ENCODE data around the gene HIF3A. TPM values are rescaled to one million over a fixed set of nuclear protein-coding genes. Genes with fewer than 3 reads are reported as not detected.
"Not testable (repeated sequence)": the region's sequence is repeated elsewhere in the genome, so short reads cannot be mapped to it uniquely, and the experiment has no call there.

HIF3A gene
- total RNA-seq: 219 TPM

DNA sequence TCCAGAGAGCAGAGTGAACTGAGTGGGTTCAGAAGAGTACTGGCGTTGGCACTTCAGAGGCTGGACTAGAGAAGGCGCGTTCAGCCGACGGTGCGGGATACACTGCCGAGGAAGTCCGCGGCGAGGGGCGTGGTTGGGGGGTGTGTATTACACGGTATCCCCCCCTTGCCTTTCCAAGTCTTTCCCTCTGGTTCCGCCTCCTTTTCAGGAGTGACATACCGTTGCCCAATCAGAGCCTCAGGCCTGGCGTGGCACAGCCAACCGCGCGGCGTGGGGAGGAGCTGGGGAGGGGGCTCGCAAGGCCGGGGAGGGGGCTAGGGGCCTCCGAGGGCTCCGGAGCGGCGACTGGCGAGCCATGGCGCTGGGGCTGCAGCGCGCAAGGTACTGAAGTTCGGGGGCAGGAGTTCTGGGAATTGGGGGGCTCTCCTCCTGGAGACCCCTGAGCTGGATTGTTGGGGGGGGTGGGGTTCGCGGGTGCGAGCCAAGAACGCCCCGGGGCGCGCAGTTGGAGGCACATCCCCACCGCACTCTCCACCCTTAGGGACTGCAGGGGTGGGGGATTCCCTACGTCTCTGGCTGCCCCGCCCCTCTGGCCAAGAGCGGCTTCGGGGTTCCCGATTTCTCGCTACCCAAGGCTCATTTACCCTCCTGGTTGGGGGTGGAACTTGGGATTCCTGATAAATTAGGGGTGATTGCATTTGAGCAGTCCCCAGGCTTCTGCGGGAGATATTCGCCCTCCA is at the start of gene HIF3A:
TSS of gene HIF3A (plus strand) at position 321 of the 740 bp plus-strand sequence. CDS start at position 356, 35 bp downstream.
- DNase-seq: peak; percentile 98

DNA sequence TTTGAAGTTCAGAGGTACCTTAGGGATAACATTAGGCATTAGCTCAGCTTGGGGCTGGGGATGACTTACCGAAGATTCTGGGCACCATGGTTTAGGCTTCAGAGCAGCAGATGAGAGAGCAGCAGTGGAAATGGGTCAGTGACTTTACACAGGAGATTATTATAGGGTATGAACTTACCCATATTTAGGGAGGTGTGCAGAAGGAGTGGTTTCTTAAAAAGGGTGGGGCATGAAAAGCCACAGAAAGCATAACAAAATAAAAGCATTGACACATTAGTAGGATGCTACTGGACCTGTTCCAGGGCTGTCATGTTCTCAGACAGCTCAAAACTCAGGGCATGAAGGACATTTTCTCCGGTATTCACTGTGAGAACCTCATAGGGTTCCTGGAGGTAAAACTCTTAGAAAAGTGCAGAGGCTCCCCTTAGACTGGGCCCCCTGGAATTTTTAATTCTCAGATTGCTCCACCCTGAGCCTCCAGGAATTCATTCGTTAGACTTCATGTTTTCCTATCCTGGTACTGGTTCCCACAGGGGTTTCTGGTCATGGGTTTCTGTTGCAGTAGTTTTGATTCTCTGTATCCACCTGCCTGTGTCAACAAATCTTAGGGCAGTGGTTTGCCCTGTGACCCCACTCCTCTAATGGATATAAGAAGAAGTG is 46.6 kb upstream of the HIF3A start:
- no peak for DNase-seq

- DNase-seq: no peak
Measured at GRCh38 chr19:46251416-46251815, 45.4 kb upstream of the HIF3A start.

DNA sequence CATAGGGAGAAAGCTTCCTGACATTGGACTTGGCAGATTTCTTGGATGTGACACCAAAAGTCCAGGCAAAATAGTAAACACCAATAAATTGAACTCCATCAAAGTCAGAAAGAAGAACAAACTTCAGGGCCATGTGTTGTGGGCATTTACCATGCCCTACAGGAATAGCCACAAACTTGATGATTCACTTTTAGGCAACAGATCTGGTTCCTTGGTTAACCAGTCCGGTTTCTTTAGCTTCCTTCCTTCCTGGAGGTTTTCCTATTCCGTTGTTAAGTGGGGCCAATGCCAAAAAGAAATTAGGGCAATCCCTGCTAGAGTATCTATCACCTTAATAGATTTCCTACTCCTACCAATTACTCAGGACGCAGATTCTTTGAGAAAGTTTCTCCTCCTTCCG is 42.1 kb upstream of the HIF3A start:
- no peak for DNase-seq

DNA sequence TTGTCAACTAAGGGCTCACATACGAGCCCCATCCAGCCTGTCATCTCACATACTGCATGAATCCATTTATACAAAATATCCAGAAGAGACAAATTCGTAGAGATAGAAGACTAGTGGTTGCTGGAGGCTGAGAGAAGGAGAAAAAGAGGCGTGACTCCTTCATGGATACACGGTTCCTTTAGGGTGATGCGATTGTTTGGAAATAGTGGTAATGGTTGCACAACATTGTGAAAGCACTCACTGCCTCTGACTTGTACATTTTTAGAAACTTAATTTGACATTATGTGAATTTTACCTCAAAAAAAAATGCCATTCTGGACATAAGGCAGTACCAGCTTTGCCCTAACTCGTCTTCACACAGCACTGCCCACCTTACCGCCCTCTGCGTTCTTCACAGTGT is 40.0 kb upstream of the HIF3A start:
- DNase-seq: no peak

DNA sequence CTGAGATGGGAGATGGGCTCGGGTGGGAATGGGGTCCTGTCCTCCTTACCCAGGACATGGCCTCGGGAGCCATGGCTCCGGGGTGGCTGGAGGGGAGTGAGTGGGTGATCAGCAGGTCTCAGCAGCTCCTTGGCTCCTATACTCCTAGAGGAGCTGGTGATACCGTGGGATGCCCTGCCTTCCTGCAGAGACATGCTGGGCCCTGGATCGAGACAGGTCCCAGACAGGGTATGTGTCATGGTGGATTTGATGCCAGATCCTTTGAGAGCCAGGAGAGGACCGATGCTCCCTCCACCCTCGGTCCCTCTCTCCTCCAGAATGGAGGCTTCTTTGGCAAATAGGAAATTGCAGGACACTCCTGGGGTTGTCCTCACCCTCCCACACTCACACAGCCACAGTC is 35.3 kb upstream of the HIF3A start:
- not testable (repeated sequence) for DNase-seq

- DNase-seq: not testable (repeated sequence)
Measured at GRCh38 chr19:46262684-46263296, 34.1 kb upstream of the HIF3A start.

GRCh38 chr19:46264801-46265200 is 32.0 kb upstream of the HIF3A start:
- not testable (repeated sequence) for DNase-seq

DNA sequence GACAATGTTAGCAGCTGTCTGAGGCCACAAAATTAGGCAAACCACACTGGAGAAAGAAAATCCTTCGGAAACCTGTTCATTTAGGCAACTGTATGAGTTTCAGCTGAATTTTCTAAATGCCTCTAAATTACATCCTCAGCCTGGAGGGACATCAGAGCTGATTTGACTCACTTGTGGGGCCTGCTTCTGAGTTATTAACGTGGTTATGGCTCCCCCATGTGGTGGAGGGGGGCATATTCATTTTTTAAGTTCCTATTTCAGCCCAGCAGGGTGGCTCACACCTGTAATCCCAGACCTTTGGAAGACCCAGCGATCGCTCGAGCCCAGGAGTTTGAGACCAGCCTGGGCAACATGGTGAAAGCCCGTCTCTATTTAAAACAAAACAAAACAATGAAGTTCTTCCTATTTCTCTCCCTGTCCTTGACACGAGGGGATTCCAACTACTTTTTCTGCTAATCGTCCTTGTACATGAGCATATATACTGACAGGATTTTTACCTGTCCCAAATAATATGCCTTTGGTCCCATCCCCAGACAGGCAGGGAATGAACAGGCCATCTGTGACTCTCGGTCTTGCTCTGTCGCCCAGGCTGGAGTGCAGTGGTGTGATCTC is 31.5 kb upstream of the HIF3A start:
- peak; percentile 92 for DNase-seq

GRCh38 chr19:46269101-46269500 is 27.7 kb upstream of the HIF3A start:
- no peak for DNase-seq

DNA sequence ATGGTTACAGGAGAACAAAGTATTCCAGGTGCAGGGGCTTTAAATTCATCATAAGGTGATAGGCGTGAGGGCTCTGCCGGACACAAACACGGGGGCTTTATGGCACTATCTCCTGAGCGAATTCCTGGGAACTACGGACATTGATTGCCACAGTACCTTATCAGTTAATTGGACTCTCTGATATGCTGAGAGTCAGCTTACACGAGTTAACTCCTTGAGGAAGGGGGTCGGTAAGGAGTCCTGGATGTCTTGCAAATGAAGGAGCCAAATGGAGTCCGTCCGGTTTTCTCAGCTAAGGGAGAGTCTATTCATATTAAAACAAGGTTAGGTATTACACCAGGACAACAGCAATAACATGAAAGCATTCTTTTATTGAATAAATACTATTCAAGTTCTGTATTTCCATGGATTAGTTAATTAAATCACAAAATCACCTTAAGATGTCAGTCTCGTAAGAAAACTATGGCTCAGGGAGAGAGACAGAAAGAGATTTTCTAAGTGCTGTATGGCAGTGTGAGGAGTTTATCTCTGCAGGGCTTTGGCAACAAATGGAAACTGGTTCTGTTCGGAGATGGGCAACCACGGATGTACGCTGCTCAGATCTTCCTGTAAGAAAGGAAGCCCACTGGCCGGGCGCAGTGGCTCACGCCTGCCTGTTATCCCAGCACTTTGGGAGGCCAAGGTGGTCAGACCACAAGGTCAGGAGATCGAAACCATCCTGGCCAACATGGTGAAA is 26.2 kb upstream of the HIF3A start:
- DNase-seq: no peak

DNA sequence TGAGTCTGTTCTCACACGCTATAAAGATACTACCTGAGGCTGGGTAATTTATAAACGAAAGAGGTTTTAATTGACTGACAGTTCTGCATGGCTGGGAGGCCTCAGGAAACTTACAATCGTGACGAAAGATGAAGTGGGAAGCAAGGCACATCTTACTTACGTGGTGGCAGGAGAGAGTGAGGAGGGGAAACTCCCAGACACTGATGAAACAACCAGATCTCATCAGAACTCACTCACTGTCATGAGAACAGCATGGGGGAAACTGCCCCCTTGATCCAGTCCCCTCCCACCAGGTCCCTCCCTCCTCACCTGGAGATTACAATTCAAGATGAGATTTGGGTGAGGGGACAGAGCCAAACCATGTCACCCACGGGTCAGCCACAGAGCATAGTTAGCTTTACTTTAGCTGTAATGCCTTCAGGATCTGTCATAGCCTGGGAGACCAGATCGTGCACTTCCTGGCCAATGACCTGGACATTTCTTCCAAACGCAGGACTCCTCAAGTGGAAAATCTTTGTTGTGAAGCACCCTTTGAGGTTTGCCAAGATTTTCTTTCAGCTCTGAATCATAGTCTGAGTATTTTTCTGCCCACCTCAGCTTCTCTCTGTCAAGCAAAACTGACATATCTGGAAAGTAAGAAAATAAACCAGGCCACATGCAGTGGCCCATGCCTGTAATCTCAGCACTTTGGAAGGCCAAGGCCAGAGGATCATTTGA is 25.2 kb upstream of the HIF3A start:
- no peak for DNase-seq

- DNase-seq: not testable (repeated sequence)
Measured at GRCh38 chr19:46273931-46274330, 22.9 kb upstream of the HIF3A start.

- no peak for DNase-seq
Measured at GRCh38 chr19:46279177-46279576, 17.7 kb upstream of the HIF3A start.

DNA sequence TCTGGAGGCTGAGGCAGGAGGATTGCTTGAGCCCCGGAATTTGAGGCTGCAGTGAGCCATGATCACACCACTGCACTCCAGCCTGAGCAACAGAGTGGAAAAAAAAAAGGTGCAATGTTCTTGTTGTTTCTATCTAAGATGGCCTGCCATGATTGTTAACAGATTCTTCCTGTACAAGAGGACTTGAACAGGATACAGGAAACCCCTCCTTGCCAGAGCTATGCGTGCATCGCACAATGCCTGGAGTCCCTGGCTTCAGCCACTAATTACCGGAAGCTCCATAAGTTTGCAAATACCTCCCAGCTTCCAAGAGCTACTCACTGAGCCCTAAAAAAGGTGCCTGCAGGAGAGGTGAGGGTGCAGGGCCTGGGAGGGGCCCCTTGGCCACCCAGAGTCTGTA is 13.1 kb upstream of the HIF3A start:
- no peak for DNase-seq

- DNase-seq: no peak
Measured at GRCh38 chr19:46284635-46285034, 12.2 kb upstream of the HIF3A start.

- DNase-seq: no peak
Measured at GRCh38 chr19:46287585-46287984, 9.3 kb upstream of the HIF3A start.

GRCh38 chr19:46288896-46289588 is 7.8 kb upstream of the HIF3A start:
- peak; percentile 95 for DNase-seq

DNA sequence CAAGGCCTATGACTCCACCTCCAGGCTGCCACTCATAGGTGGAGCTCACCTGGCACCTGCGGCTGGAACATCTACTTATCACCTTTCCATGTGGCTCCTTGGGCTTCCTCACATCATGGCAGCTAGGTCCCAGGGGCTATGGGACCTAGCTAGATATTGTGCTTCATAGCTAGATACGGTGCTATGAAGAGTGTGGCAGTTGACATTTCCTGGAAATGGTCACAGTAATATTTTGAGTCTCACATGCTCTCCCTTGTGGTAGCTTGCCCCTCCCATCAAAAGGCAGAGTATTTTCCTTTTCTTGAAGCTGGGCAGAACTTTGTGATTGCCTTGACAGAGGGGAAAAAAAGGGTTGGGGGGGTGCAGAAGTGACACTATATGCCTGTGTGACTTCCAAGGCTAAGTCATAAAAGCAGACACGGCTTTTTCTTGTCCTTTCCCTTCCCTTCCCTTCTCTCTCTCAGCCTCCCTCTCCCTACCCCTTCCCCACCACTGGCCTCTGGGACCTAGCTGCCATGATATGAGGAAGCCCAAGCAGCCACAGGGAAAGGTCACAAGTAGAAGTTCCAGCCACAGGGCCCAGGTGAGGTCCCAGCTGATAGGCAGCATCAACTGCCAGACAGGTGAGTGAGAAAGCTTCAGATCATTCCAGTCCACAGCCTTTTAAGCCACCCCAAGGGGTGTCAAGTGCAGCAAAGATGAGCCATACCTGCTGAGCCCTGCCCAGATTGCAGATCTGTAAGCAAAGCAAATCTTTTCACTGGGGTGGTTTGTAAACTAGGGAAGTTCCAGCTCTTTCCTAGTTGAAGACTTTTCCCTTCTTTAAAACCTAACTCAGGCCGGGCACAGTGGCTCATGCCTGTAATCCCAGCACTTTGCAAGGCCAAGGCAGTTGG is 6.9 kb upstream of the HIF3A start:
- no peak for DNase-seq

DNA sequence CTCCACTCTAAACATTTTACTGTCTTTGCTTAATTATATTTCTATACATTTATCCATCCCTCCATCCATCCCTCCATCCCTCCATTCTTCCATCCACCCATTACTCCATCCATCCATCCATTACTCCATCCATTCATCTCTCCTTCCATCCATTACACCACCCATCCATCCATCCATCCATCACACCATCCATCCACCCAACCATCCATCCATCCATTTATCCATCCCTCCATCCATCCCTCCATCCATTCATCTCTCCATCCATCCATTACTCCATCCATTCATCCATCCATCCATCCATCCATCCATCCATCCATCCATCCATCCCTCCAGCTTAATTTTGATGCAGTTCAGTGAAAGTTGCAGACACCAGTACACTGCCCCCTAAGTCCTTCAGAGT is 5.0 kb upstream of the HIF3A start:
- DNase-seq: no peak
